ENCODE data around the gene SLC38A10. TPM values are rescaled to one million over a fixed set of nuclear protein-coding genes. Genes with fewer than 3 reads are reported as not detected.

Gene SLC38A10
- total and polyA plus RNA-seq, 8 donors = 72.8 to 190 (median 96.9) TPM

DNA sequence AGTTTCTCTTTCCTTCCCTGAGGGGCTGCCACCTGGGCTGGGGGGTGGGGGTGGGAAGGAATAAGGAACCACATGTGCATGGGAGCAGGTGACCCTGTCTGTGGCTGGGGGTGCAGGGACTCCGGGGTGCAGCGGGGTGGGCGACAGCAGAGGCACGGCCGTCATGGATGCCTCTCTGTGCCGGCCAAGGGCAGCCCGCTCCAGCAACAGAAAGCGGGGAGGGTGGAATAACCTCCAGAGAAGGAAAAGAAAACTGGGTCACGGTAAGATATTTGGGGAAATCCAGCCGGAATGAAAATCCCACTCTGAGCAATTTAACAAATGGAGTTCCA lies 51.8 kb downstream of the SLC38A10 start:
- WGBS, 2 donors = 81 to 88% methylated on average over 10 of the region's 10 CpGs
- TF ChIP-seq CTCF (IDR thresholded peaks at IDR 0.05) = no peak
- no peak overlapping the region for H3K27ac ChIP-seq
- DNase-seq = peak in 1 of 6 donors; percentile 66
- H3K4me3 ChIP-seq = no peak overlapping the region
- FAIRE-seq = no peak
- intact Hi-C loops (cut with DNase I) = no loop called here
- no peaks in the 10 kb centered on the region for H3K36me3 ChIP-seq
- ATAC-seq = no peak
- no peaks in the 10 kb centered on the region for H3K9me3 ChIP-seq
- H3K27me3 ChIP-seq = no peaks in the 10 kb centered on the region
- H3K4me1 ChIP-seq = peaks cover 0 to 7% (median 0%) of the 10 kb centered on the region in 3 donors

GRCh38 chr17:81242421-81243332 lies 52.4 kb downstream of the SLC38A10 start:
- WGBS, 2 donors = 67 to 80% methylated on average over 31 to 33 of the region's 33 CpGs
- Histone ChIP-seq H3K4me3 (no peak overlapping the region), H3K27me3 (no peaks in the 10 kb centered on the region), H3K4me1 (peaks cover 0 to 8% (median 3%) of the 10 kb centered on the region in 3 donors), H3K9me3 (no peaks in the 10 kb centered on the region), H3K27ac (no peak overlapping the region), H3K36me3 (no peaks in the 10 kb centered on the region)
- no peak for ATAC-seq
- peak in 2 of 6 donors; percentile 38 to 74 for DNase-seq
- no peak for TF ChIP-seq CTCF (IDR thresholded peaks at IDR 0.05)
- intact Hi-C loops (cut with DNase I) = no loop called here
- FAIRE-seq = no peak

- no peak for FAIRE-seq
Observed at GRCh38 chr17:81241648-81242420, 53.3 kb downstream of the SLC38A10 start.

DNA sequence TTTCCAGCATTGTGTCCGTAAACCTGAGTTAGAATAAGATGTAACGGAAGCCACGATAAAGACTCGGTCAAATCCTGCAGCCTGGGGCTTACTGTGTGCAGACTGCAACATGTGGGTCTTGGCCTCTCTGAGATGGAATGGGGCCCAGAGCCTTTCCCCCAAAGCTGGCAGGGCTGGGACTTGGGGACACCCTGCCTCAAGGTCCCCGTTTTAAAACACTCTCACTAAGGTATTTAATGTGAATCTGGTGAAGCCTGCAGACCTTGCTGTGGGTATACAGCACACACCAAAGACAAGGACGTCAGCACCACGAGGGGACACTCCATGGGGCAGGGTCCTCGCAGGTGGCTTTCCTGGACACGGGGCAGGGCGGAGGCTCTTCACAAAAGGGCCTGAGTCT lies 53.9 kb downstream of the SLC38A10 start:
- no peak for TF ChIP-seq CTCF (IDR thresholded peaks at IDR 0.05)
- Histone ChIP-seq H3K9me3 (no peaks in the 10 kb centered on the region), H3K4me3 (no peak overlapping the region), H3K4me1 (peaks cover 0 to 10% (median 7%) of the 10 kb centered on the region in 3 donors), H3K27ac (no peak overlapping the region), H3K27me3 (no peaks in the 10 kb centered on the region), H3K36me3 (no peaks in the 10 kb centered on the region)
- no peak for ATAC-seq
- FAIRE-seq = no peak
- DNase-seq = no peak
- intact Hi-C loops (cut with DNase I) = no loop called here
- 75 to 84% methylated on average over 10 of the region's 10 CpGs for WGBS, 2 donors

More at GRCh38 chr17:81241648-81242420, 53.3 kb downstream of the SLC38A10 start:
- Histone ChIP-seq H3K27me3 (no peaks in the 10 kb centered on the region), H3K36me3 (no peaks in the 10 kb centered on the region), H3K9me3 (no peaks in the 10 kb centered on the region), H3K4me1 (peaks cover 0 to 10% (median 7%) of the 10 kb centered on the region in 3 donors), H3K4me3 (no peak overlapping the region), H3K27ac (no peak overlapping the region)
- WGBS, 2 donors = 43 to 49% methylated on average over 23 to 26 of the region's 26 CpGs
- ATAC-seq (peak in 1 of 4 donors; percentile 13), DNase-seq (peak in 4 of 6 donors; percentile 43 to 83 (median 73))
- intact Hi-C loops (cut with DNase I) = no loop called here
- peak; percentile 44 to 57 (median 50) for TF ChIP-seq CTCF (IDR thresholded peaks at IDR 0.05)
